CD4-positive, alpha-beta T cell treated with Interferon alpha-2 for 1 hour (primary cell): Measurements from ENCODE around the gene LRRC70.
A peak's percentile ranks its signal among the peaks of the same experiment; 100 is the strongest.
"Not testable (repeated sequence)": the region's sequence is repeated elsewhere in the genome, so short reads cannot be mapped to it uniquely, and the experiment has no call there.

Experiments
- DNase-seq, 2 donors: peaks; one replicate each; pipeline ENCODE4 v3.0.0-alpha.2; 2020 to 2022

Gene LRRC70, protein sequence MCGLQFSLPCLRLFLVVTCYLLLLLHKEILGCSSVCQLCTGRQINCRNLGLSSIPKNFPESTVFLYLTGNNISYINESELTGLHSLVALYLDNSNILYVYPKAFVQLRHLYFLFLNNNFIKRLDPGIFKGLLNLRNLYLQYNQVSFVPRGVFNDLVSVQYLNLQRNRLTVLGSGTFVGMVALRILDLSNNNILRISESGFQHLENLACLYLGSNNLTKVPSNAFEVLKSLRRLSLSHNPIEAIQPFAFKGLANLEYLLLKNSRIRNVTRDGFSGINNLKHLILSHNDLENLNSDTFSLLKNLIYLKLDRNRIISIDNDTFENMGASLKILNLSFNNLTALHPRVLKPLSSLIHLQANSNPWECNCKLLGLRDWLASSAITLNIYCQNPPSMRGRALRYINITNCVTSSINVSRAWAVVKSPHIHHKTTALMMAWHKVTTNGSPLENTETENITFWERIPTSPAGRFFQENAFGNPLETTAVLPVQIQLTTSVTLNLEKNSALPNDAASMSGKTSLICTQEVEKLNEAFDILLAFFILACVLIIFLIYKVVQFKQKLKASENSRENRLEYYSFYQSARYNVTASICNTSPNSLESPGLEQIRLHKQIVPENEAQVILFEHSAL

GRCh38 chr5:62578540-62578939 lies at the start of gene LRRC70:
LRRC70 (plus strand) TSS chr5:62578819; CDS start chr5:62579439, 620 bp downstream.
- peak; percentile 33 to 87 for DNase-seq

DNA sequence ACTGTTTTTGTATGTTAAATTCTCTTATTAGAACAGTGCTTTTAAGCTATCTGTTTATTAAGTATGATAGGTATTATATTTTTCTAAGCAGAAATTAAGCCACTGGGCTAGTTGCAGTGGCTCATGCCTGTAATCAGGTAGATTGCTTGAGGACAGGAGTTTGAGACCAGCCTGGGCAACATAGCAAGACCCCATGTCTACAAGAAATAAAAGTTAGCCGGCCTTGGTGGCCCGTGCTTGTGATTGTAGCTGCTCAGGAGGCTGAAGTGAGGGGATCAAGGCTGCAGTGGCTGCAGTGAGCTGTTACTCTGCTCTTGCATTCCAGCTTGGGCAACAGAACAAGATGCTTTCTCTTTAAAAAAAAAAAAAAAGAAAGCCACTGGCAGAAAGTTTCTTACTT lies 45.0 kb upstream of the LRRC70 start:
- DNase-seq, result no peak

DNA sequence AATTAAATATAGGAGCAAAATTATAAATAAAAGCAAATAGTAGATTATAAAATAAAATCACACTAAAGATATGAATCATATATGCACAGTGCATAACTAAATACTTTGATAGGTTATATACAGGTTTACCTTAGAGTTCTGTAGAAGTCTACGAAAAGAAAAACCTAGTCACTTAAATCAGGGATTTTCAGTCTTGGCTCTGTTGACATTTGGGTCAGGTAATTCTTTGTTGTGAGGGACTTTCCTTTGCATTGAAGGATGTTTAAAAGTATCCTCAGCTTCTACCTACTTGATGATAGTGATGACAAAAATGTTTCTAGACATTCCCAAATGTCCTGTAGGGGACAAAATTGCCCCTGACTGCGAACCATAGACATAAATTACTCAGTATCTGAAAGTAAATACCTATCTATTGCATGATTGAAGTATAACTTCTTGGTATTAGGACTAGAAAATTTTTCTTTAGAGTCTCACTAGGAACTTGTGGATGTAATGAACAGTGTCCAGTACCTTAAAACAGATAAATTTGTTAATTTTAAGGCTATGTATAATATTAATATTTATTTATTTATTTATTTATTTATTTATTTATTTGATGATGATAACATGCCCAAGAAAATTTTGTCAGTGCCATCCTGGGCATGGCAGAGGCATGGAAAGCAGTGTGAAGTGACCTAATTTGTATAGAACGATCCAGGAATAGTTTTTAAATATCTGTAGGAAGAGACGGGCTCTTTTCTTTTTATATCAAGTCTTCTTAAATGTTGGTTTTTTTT lies 44.0 kb upstream of the LRRC70 start:
- no peak for DNase-seq

DNA sequence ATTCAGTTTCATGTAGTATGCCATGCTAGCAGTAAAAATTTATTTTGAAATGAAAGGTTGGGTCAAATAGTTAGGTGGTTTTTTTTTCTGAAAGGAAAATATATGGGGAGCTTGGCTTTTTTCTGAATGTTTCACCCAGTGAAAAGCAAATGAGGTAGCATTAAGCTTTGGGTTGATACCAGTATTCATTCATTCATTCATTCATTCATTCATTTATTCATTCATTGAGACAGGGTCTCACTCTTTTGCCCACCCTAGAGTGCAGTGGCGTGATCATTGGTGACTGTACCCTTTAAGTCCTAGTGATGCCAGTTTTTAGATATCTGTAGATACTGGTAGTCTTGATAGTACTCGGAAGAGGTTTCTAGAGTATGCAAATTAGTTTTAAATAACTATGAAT lies 42.4 kb upstream of the LRRC70 start:
- DNase-seq, result no peak

DNA sequence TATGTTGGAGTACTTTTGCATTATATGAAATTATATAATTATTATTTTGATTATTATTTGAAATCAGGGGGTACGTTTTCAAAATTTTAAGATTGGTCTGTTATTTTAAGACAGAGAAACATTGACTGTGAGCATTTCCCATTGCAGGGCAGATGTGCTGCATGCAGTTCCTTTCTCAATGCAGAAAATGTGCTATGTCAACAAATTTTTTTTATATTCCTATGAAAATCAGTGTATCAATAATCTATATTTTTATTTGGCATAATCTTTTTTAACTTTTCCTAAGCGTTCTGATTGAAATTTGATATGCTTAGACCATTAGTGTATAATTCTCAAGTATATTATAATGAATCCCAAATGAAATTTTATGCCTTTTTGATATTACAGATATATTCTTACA lies 41.8 kb upstream of the LRRC70 start:
- DNase-seq, result no peak

GRCh38 chr5:62538017-62538942 lies 40.3 kb upstream of the LRRC70 start:
- DNase-seq, result peak in 1 of 2 donors; percentile 4

DNA sequence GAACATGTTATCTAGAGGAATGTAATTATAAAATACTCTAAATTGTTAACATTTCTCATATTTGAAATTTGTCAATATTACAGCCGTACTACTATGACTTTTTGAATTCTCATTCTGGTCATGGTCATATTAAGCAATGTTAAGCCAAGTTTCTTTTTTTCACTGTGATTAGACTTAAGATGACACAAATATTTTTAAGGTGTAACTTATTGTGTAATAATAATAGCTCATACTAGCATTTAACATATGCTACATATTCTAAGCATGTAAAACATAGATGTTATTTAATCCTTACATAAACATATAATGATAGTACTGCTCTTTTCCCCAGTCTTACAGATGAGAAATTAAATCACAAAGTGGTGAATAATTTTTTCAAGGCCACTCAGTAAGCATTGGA lies 35.9 kb upstream of the LRRC70 start:
- no peak for DNase-seq

DNA sequence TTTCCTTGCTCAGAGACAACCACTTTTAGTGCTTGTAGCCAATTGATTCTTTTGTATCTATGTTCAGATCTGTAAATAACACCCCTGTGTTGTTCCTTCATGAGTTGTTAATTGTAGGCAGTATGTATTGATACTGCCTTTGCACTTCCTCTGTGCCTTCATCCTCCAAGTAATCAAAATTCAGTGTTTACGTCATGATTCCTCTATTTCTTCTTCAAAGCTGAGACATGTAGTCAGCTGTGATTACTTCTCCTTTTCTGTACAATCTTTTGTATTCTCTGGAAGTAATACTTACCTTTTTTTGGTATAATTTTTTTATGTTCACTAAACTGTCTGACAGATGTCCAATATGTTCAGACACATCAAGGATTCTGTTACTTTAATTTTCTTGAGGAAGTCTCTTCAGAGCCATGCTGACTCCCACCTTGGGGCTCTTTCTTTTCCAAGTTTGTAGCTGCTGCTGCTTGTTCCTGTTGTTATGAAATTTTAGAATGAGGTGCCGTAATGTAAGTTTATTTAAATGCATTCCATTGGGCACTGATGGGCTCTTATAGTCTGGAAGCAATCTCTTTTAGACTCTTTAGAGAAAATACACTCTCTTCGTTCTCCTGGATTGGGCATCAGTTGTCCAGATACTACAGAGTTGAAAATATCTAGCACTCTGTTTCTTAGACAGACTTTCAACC lies 30.5 kb upstream of the LRRC70 start:
- peak in 1 of 2 donors; percentile 4 for DNase-seq

- DNase-seq, result no peak
These were observed 28.5 kb upstream of the LRRC70 start for GRCh38 chr5:62550103-62550502.

DNA sequence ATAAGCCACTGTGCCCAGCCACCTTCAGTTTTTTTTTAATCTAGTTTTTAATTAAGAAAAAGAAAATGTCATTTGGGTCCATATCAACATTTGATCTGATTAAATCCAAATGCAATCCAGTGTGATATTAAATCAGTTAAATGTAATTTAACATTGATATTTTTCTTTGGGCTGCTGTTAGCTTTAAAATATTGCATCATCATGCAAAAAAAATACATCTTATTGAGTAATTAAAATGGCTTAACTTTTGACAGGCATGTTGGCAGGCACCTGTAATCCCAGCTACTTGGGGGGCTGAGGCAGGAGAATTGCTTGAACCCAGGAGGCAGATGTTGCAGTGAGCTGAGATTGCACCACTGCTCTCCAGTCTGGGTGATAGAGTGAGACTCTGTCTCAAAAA lies 22.7 kb upstream of the LRRC70 start:
- no peak for DNase-seq

GRCh38 chr5:62558941-62559340 lies 19.7 kb upstream of the LRRC70 start:
- no peak for DNase-seq

DNA sequence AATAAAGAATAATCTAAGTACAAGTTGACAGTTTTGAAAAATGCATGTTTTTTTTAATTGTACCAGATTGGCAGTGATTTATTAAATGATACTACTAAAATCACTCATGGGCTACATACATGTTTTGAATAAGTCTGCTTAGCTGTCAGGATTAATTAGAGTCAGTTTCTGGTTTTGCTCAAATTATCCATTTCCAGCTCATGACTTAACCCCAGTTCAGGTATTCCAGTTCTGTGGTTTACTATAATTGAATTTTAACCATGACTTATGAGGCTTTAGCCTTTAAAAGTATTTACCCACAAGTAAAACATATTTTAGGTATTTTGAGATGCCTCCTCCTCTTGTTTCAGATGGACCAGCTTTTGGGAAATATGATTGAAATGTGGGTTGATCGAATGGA lies 17.8 kb upstream of the LRRC70 start:
- no peak for DNase-seq

DNA sequence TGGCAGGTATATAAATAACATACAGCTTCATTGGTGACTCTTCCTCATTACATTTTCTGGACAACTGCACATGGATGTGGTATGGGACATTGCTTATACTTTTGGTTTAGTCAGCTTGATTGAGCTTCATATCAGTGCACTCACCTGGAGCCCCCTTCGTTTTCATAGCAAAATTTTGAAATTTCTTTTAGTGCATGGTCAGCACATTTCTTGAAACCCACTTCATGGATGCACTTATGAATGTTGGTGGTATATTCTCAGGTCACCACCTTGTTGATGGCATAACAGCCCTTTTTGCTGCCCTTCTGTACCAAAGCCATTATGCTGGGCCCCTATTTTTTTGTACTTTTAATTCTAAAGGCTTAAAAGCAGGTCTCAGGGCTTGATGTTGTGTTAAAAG lies 16.7 kb upstream of the LRRC70 start:
- no peak for DNase-seq

- no peak for DNase-seq
These were observed 15.8 kb upstream of the LRRC70 start for GRCh38 chr5:62562867-62563266.

DNA sequence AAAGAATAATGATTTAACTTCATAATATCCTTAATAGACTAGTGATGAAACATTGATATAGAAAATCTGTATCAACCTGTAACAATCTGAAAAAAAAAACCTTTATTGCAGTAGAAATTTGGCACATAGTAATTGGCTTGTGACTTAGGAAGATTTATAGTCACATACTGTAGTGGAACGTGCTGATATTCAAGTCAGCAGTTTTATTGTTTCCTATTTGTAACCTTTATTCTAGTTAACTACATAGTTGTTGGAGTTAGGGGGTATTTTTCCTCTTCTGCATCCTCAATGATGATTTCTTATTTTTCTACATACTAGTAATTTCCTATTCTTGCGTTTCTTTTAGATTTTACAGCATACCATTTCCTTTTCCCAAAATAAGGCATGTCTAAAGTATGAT lies 14.5 kb upstream of the LRRC70 start:
- no peak for DNase-seq

- DNase-seq, result not testable (repeated sequence)
These were observed 12.9 kb upstream of the LRRC70 start for GRCh38 chr5:62565740-62566139.

DNA sequence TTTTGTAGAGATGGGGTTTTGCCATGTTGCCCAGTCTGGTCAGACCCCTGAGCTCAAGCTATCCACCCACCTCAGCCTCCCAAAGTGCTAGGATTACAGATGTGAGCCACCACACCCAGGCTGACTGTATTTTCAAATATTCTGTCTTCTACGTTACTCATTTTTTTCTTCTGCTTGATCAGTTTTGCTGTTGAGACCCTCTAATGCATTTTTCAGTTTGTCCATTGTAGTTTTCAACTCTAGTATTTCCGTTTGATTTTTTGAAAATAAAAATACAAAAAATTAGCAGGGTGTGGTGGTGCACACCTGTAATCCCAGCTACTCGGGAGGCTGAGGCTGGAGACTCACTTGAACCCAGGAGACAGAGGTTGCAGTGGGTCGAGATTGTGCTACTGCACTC lies 10.5 kb upstream of the LRRC70 start:
- no peak for DNase-seq

- no peak for DNase-seq
These were observed 9.7 kb upstream of the LRRC70 start for GRCh38 chr5:62568800-62569432.

DNA sequence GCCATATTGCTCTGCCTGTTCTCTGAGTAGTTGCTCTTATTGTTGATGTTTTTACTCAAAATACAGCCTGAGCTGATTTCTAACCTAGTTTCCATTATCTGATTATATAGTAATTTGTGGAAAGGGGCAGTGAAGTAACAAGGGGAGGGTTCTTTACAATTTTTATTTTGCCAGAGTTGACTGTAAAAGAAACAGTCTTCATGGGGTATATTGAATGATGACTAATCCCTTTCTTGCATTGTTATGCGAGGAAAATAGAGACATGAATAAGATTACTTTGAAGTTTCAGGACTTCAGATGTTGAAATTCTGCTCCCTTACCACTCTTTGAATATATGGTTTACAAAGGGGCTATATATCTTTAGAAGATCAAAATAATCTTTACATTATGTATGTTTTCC lies 9.1 kb upstream of the LRRC70 start:
- no peak for DNase-seq

GRCh38 chr5:62572918-62573514 lies 5.6 kb upstream of the LRRC70 start:
- DNase-seq, result no peak

DNA sequence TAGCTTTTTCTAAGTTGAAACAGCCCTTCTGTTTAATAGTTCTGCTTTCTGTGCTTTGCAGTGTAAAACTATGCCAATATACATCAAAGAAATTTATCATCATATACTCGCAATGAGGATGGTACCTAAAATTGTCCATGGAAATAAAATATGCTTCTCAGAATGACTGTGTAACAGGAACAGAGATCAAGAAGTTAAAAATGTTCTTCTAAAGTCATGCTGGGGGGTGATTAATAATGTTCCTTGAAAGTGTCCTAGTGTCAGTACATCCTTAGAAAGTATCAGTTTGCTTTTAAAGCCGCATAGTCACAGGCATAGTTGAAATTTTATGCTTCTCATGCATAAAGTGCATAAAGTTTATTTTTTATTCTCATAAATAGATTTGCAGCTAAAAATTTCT lies 4.0 kb upstream of the LRRC70 start:
- no peak for DNase-seq
